Upper lobe of left lung (tissue), 4 donors: Measurements from ENCODE around the gene SIX6.

Source experiments
- CTCF ChIP-seq, 6 experiments: fragments of 450-650 bp in 4 of 6; fragments of 200-600 bp in 2 of 6; sonication (generic) in 2 of 6; IDR thresholded peaks; one replicate each; pipeline ENCODE4 v1.5.1; 2016 to 2019; ENCODE audit warnings: antibody characterized with exemption in 6 of 6
- POLR2A ChIP-seq, 4 donors: fragments of 450-650 bp; IDR thresholded peaks; one replicate each; pipeline ENCODE4 v1.5.1; 2016 to 2017; ENCODE audit warnings: antibody characterized with exemption in 4 of 4, mild to moderate bottlenecking in 2 of 4

- no peak for TF ChIP-seq POLR2A (IDR thresholded peaks at IDR 0.05)
- TF ChIP-seq CTCF (IDR thresholded peaks at IDR 0.05): no peak
These were observed 1.5 kb downstream of the SIX6 start for GRCh38 chr14:60510254-60510950.
